Measurements from ENCODE around the gene OR2W3. TPM values are rescaled to one million over a fixed set of nuclear protein-coding genes. Genes with fewer than 3 reads are reported as not detected.

OR2W3 gene
- total RNA-seq, 2 donors from 2014 or later: 0.29 to 1.6 TPM

DNA sequence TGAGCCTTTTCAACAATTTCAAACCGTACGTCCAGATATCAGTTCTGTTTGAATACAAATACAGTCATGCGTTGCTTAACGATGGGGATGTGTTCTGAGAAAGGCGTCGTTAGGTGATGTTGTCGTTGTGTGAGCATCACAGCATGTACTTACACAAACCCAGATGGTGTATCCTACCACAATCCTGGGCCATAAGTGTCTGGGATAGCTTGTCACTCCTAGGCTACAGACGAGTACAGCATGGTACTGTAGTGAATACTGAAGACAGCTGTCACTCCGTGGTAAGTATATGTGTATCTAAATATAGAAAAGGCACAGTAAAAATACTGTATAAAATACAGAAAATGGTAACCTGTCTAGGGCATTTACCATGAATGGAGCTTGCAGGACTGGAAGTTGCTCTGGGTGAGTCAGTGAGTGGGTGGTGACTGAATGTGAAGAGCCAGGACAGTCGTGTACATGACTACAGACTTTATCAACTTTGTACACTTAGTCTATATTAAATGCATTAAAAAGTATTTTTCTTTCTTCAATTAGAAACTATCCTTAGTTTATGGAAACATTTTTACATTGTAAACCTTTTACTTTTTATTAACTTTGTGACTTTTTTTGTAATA lies 10.5 kb upstream of the OR2W3 start:
- Mint-ChIP-seq H3K4me1 (no peaks in the 10 kb centered on the region), H3K36me3 (ENCODE audit: low read depth) (no peaks in the 10 kb centered on the region), H3K9me3 (peaks cover 48% of the 10 kb centered on the region), H3K4me3 (no peak overlapping the region), H3K27me3 (ENCODE audit: insufficient read depth) (no peaks in the 10 kb centered on the region), H3K27ac (no peak overlapping the region)
- Histone ChIP-seq H3K27ac (ENCODE audit: low read depth, low read length) (no peak overlapping the region), H3K9me3 (ENCODE audit: control insufficient read depth, low read length) (peaks cover 51% of the 10 kb centered on the region), H3K9ac (ENCODE audit: extremely low read depth, low read length, poor library complexity, severe bottlenecking) (no peak overlapping the region), H3K27me3 (ENCODE audit: control insufficient read depth, insufficient read depth, low read length, poor library complexity, severe bottlenecking) (no peaks in the 10 kb centered on the region), H3K4me1 (ENCODE audit: control insufficient read depth, insufficient read depth, low read length) (no peaks in the 10 kb centered on the region), H3K4me3 (ENCODE audit: low read length) (no peak overlapping the region), H3K36me3 (ENCODE audit: control insufficient read depth, insufficient read depth, low read length) (no peaks in the 10 kb centered on the region)
- WGBS, 2 experiments (ENCODE audit: insufficient coverage in 1 of 2, insufficient read length in 1 of 2): 90 to 92% methylated on average over 8 to 9 of the region's 10 CpGs
- TF ChIP-seq, protein P1, sequence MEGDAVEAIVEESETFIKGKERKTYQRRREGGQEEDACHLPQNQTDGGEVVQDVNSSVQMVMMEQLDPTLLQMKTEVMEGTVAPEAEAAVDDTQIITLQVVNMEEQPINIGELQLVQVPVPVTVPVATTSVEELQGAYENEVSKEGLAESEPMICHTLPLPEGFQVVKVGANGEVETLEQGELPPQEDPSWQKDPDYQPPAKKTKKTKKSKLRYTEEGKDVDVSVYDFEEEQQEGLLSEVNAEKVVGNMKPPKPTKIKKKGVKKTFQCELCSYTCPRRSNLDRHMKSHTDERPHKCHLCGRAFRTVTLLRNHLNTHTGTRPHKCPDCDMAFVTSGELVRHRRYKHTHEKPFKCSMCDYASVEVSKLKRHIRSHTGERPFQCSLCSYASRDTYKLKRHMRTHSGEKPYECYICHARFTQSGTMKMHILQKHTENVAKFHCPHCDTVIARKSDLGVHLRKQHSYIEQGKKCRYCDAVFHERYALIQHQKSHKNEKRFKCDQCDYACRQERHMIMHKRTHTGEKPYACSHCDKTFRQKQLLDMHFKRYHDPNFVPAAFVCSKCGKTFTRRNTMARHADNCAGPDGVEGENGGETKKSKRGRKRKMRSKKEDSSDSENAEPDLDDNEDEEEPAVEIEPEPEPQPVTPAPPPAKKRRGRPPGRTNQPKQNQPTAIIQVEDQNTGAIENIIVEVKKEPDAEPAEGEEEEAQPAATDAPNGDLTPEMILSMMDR (conservative IDR thresholded peaks at IDR 0.05): no peak
- DNase-seq: no peak

DNA sequence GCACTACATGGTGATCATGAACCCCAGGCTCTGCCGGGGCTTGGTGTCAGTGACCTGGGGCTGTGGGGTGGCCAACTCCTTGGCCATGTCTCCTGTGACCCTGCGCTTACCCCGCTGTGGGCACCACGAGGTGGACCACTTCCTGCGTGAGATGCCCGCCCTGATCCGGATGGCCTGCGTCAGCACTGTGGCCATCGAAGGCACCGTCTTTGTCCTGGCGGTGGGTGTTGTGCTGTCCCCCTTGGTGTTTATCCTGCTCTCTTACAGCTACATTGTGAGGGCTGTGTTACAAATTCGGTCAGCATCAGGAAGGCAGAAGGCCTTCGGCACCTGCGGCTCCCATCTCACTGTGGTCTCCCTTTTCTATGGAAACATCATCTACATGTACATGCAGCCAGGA lies 589 bp downstream of the OR2W3 start:
- Mint-ChIP-seq H3K4me3 (no peak overlapping the region), H3K4me1 (no peaks in the 10 kb centered on the region), H3K27ac (no peak overlapping the region), H3K27me3 (ENCODE audit: insufficient read depth) (no peaks in the 10 kb centered on the region), H3K9me3 (peaks cover 44% of the 10 kb centered on the region), H3K36me3 (ENCODE audit: low read depth) (no peaks in the 10 kb centered on the region)
- H3K4me1 ChIP-seq (ENCODE audit: control insufficient read depth, insufficient read depth, low read length): no peaks in the 10 kb centered on the region
- H3K36me3 ChIP-seq (ENCODE audit: control insufficient read depth, insufficient read depth, low read length): no peaks in the 10 kb centered on the region
- H3K9ac ChIP-seq (ENCODE audit: extremely low read depth, low read length, poor library complexity, severe bottlenecking): no peak overlapping the region
- H3K27ac ChIP-seq (ENCODE audit: low read depth, low read length): no peak overlapping the region
- H3K4me3 ChIP-seq (ENCODE audit: low read length): no peak overlapping the region
- DNase-seq: no peak
- H3K27me3 ChIP-seq (ENCODE audit: control insufficient read depth, insufficient read depth, low read length, poor library complexity, severe bottlenecking): no peaks in the 10 kb centered on the region
- WGBS, 2 experiments (ENCODE audit: insufficient coverage in 1 of 2, insufficient read length in 1 of 2): 81 to 83% methylated on average over 13 to 14 of the region's 14 CpGs
- H3K9me3 ChIP-seq (ENCODE audit: control insufficient read depth, low read length): peaks cover 36% of the 10 kb centered on the region
- TF ChIP-seq, protein P1 (conservative IDR thresholded peaks at IDR 0.05): no peak

DNA sequence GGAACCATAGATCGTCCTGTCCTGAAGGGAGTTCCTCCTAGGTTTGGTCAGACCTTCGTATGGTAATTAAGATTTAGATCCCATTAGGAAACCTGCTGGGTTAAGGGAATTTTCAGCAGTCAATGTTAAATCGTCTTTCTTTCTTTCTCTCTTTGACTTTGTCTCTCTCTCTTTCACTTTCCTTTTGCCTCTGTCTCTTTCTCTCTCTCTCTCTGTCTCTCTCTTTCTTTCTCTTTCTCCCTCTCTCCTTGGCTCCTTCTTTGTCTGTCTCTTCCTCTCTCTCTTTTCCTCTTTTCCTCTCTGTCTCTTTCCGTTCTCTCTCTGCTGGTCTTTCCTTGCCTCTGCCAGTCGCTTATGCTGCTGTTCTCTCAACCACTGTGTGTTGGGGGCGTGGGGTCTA lies 8.7 kb downstream of the OR2W3 start:
- Histone ChIP-seq H3K9ac (ENCODE audit: extremely low read depth, low read length, poor library complexity, severe bottlenecking) (no peak overlapping the region), H3K27me3 (ENCODE audit: control insufficient read depth, insufficient read depth, low read length, poor library complexity, severe bottlenecking) (no peaks in the 10 kb centered on the region), H3K4me3 (ENCODE audit: low read length) (no peak overlapping the region), H3K27ac (ENCODE audit: low read depth, low read length) (no peak overlapping the region), H3K9me3 (ENCODE audit: control insufficient read depth, low read length) (peaks cover 50% of the 10 kb centered on the region), H3K4me1 (ENCODE audit: control insufficient read depth, insufficient read depth, low read length) (no peaks in the 10 kb centered on the region), H3K36me3 (ENCODE audit: control insufficient read depth, insufficient read depth, low read length) (no peaks in the 10 kb centered on the region)
- no peak for DNase-seq
- no peak overlapping the region for H3K27ac Mint-ChIP-seq
- TF ChIP-seq, protein P1 (conservative IDR thresholded peaks at IDR 0.05): no peak
- no peaks in the 10 kb centered on the region for H3K27me3 Mint-ChIP-seq (ENCODE audit: insufficient read depth)
- H3K4me3 Mint-ChIP-seq: no peak overlapping the region
- H3K9me3 Mint-ChIP-seq: peaks cover 71% of the 10 kb centered on the region
- H3K4me1 Mint-ChIP-seq: no peaks in the 10 kb centered on the region
- 76 to 90% methylated on average over 3 to 6 of the region's 6 CpGs for WGBS, 2 experiments (ENCODE audit: insufficient coverage in 1 of 2, insufficient read length in 1 of 2)
- peaks cover 5% of the 10 kb centered on the region for H3K36me3 Mint-ChIP-seq (ENCODE audit: low read depth)

All from endodermal cell (in vitro differentiated cells).